PFSK-1 (cell line): ENCODE measurements around the gene WNT6.

ENCODE experiments used
- FOXP2 ChIP-seq: optimal IDR thresholded peaks from 2 replicates; pipeline ENCODE3; 2011; ENCODE audit warnings: borderline replicate concordance, control low read depth, inconsistent platforms; ENCODE audit not compliant: insufficient read depth; ENCODE audit errors: extremely low read length, extremely low read depth
- POLR2AphosphoS5 ChIP-seq: IDR thresholded peaks from 2 replicates; pipeline ENCODE4 v1.6.1; 2012; ENCODE audit warnings: low read depth, mild to moderate bottlenecking, control low read depth, low read length, moderate library complexity
- REST ChIP-seq, 2 experiments: IDR thresholded peaks; 2 replicates each; pipeline versions ENCODE4 v1.6.1 to v1.8.0; 2011 to 2012; ENCODE audit warnings: low read depth in 2 of 2, low read length in 2 of 2, control low read depth in 1 of 2, inconsistent platforms in 1 of 2, mild to moderate bottlenecking in 1 of 2, moderate library complexity in 1 of 2; ENCODE audit not compliant: insufficient read depth in 1 of 2
- SIN3A ChIP-seq: IDR thresholded peaks from 2 replicates; pipeline ENCODE4 v1.6.1; 2012; ENCODE audit warnings: mild to moderate bottlenecking, low read length, moderate library complexity, borderline replicate concordance; ENCODE audit not compliant: insufficient read depth
- TAF1 ChIP-seq: IDR thresholded peaks from 2 replicates; pipeline ENCODE4 v1.6.1; 2012; ENCODE audit warnings: low read length, control low read depth, borderline replicate concordance; ENCODE audit not compliant: insufficient read depth

- TF ChIP-seq POLR2AphosphoS5 (no peak), TAF1 (no peak), SIN3A (no peak), REST (IDR thresholded peaks at IDR 0.05; ENCODE audit: insufficient read depth in 1 of 2, low read depth in 2 of 2, low read length in 2 of 2) (no peak), FOXP2 (no peak)
These were observed 21.4 kb downstream of the WNT6 start for GRCh38 chr2:218880859-218881594.
